ENCODE results near the gene PKHD1.
A peak's percentile ranks its signal among the peaks of the same experiment; 100 is the strongest.

Gene PKHD1

GRCh38 chr6:52103623-52104022 is 16.2 kb upstream of the PKHD1 start:
- no peak for DNase-seq (ENCODE audit: low spot score)

GRCh38 chr6:52102405-52102804 is 15.0 kb upstream of the PKHD1 start:
- DNase-seq (ENCODE audit: low spot score), result no peak

- no peak for DNase-seq (ENCODE audit: low spot score)
These were observed 11.3 kb upstream of the PKHD1 start for GRCh38 chr6:52098721-52099120.

- DNase-seq (ENCODE audit: low spot score), result no peak
These were observed 2.4 kb upstream of the PKHD1 start for GRCh38 chr6:52089758-52090348.

- DNase-seq (ENCODE audit: low spot score), result no peak
These were observed 672 bp downstream of the PKHD1 start for GRCh38 chr6:52086741-52087140.

GRCh38 chr6:52081237-52081636 is 6.2 kb downstream of the PKHD1 start:
- DNase-seq (ENCODE audit: low spot score), result no peak

GRCh38 chr6:52077961-52078625 is 9.3 kb downstream of the PKHD1 start:
- DNase-seq (ENCODE audit: low spot score), result no peak

GRCh38 chr6:52077180-52077884 is 10.1 kb downstream of the PKHD1 start:
- no peak for DNase-seq (ENCODE audit: low spot score)

- DNase-seq (ENCODE audit: low spot score), result no peak
These were observed 10.6 kb downstream of the PKHD1 start for GRCh38 chr6:52076791-52077179.

GRCh38 chr6:52074716-52075115 is 12.7 kb downstream of the PKHD1 start:
- no peak for DNase-seq (ENCODE audit: low spot score)

- no peak for DNase-seq (ENCODE audit: low spot score)
These were observed 13.3 kb downstream of the PKHD1 start for GRCh38 chr6:52074155-52074554.

- no peak for DNase-seq (ENCODE audit: low spot score)
These were observed 21.8 kb downstream of the PKHD1 start for GRCh38 chr6:52065621-52066020.

GRCh38 chr6:52063584-52064344 is 23.6 kb downstream of the PKHD1 start:
- DNase-seq (ENCODE audit: low spot score), result peak; percentile 47

GRCh38 chr6:52061481-52061880 is 25.9 kb downstream of the PKHD1 start:
- no peak for DNase-seq (ENCODE audit: low spot score)

- no peak for DNase-seq (ENCODE audit: low spot score)
These were observed 27.6 kb downstream of the PKHD1 start for GRCh38 chr6:52059821-52060220.

- DNase-seq (ENCODE audit: low spot score), result no peak
These were observed 32.0 kb downstream of the PKHD1 start for GRCh38 chr6:52055451-52055850.

GRCh38 chr6:52053038-52053695 is 34.2 kb downstream of the PKHD1 start:
- no peak for DNase-seq (ENCODE audit: low spot score)

- no peak for DNase-seq (ENCODE audit: low spot score)
These were observed 37.4 kb downstream of the PKHD1 start for GRCh38 chr6:52050051-52050405.

- peak; percentile 13 for DNase-seq (ENCODE audit: low spot score)
These were observed 38.0 kb downstream of the PKHD1 start for GRCh38 chr6:52049252-52050050.

GRCh38 chr6:52046456-52046855 is 41.0 kb downstream of the PKHD1 start:
- no peak for DNase-seq (ENCODE audit: low spot score)

- DNase-seq (ENCODE audit: low spot score), result no peak
These were observed 41.9 kb downstream of the PKHD1 start for GRCh38 chr6:52045481-52045880.
